GM15510 (cell line): ENCODE measurements around the gene NTRK1.

Experiments
- POLR2A ChIP-seq: IDR thresholded peaks from 3 replicates; pipeline ENCODE4 v1.6.1; 2011; ENCODE audit warnings: borderline replicate concordance; ENCODE audit not compliant: insufficient read length; ENCODE audit errors: extremely low read depth

The NTRK1 gene

GRCh38 chr1:156862997-156863599 is 2.4 kb downstream of the NTRK1 start:
- no peak for TF ChIP-seq POLR2A

GRCh38 chr1:156863631-156864030 is 3.0 kb downstream of the NTRK1 start:
- no peak for TF ChIP-seq POLR2A

GRCh38 chr1:156864796-156865195 is 4.1 kb downstream of the NTRK1 start:
- no peak for TF ChIP-seq POLR2A

- TF ChIP-seq POLR2A = no peak
Observed at GRCh38 chr1:156865258-156865657, 4.6 kb downstream of the NTRK1 start.

GRCh38 chr1:156865865-156866248 is 5.2 kb downstream of the NTRK1 start:
- TF ChIP-seq POLR2A = no peak

GRCh38 chr1:156866249-156866909 is 5.7 kb downstream of the NTRK1 start:
- no peak for TF ChIP-seq POLR2A

- TF ChIP-seq POLR2A = no peak
Observed at GRCh38 chr1:156868341-156868740, 7.7 kb downstream of the NTRK1 start.

- no peak for TF ChIP-seq POLR2A
Observed at GRCh38 chr1:156869455-156869854, 8.8 kb downstream of the NTRK1 start.

- no peak for TF ChIP-seq POLR2A
Observed at GRCh38 chr1:156873659-156874058, 13.0 kb downstream of the NTRK1 start.

- no peak for TF ChIP-seq POLR2A
Observed at GRCh38 chr1:156874142-156874541, 13.5 kb downstream of the NTRK1 start.

- TF ChIP-seq POLR2A = no peak
Observed at GRCh38 chr1:156874572-156875340, 14.1 kb downstream of the NTRK1 start.

- no peak for TF ChIP-seq POLR2A
Observed at GRCh38 chr1:156875341-156875615, 14.6 kb downstream of the NTRK1 start.

GRCh38 chr1:156876281-156876680 is 15.6 kb downstream of the NTRK1 start:
- no peak for TF ChIP-seq POLR2A

GRCh38 chr1:156877433-156878170 is 16.9 kb downstream of the NTRK1 start:
- TF ChIP-seq POLR2A = no peak

GRCh38 chr1:156879876-156880275 is 19.2 kb downstream of the NTRK1 start:
- TF ChIP-seq POLR2A = no peak
